Stomach smooth muscle (tissue), 2 donors: ENCODE results near the gene CA5A.

Experiments
- H3K27ac ChIP-seq: one replicate; pipeline ENCODE4 v1.7.0; 2013; ENCODE audit warnings: mild to moderate bottlenecking, low read length, inconsistent platforms
- H3K27me3 ChIP-seq, 2 donors: one replicate each; pipeline ENCODE4 v1.7.0; 2013; ENCODE audit warnings: low read length in 2 of 2; ENCODE audit not compliant: insufficient read depth in 2 of 2, control insufficient read depth in 1 of 2
- H3K36me3 ChIP-seq, 2 donors: one replicate each; pipeline ENCODE4 v1.7.0; 2013; ENCODE audit warnings: low read length in 2 of 2; ENCODE audit not compliant: control insufficient read depth in 2 of 2, insufficient read depth in 2 of 2
- H3K4me1 ChIP-seq: one replicate; pipeline ENCODE4 v1.7.0; 2013; ENCODE audit warnings: low read length; ENCODE audit not compliant: control insufficient read depth, insufficient read depth
- H3K4me3 ChIP-seq, 2 donors: one replicate each; pipeline ENCODE4 v1.7.0; 2013; ENCODE audit warnings: low read length in 2 of 2
- H3K9ac ChIP-seq, 2 donors: one replicate each; pipeline ENCODE4 v1.7.0; 2013; ENCODE audit warnings: low read length in 2 of 2, mild to moderate bottlenecking in 1 of 2
- H3K9me3 ChIP-seq, 2 donors: one replicate each; pipeline ENCODE4 v1.7.0; 2013; ENCODE audit warnings: low read length in 2 of 2; ENCODE audit not compliant: control insufficient read depth in 2 of 2
- donor health status: healthy.
- donor health status: Pancreatic carcinoma.

CA5A gene

DNA sequence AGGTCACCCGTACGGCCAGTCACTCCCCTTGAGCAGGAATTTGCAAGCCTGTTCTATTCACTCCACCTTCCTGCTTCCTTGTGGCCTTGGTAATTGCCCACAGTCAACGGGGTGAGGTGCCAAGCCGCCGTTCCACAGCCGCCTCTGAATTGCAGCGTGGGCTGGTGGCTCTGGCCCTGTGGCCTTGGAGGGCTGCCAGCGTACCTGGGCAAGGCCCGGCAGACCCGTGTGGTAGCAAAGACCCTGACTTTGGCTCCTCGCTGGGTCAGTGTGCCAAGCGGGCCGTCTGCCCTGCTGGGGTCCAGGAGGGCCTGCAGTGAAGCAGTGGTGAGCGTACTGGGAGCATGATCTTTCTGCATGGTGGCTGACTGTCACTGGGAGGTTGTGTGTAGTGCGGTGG is 18.5 kb upstream of the CA5A start:
- no peaks in the 10 kb centered on the region for H3K27me3 ChIP-seq
- H3K9ac ChIP-seq, result no peak overlapping the region
- no peak overlapping the region for H3K27ac ChIP-seq
- peaks cover 0 to 11% of the 10 kb centered on the region in 2 donors for H3K36me3 ChIP-seq
- H3K4me3 ChIP-seq, result no peak overlapping the region
- peaks cover 42% of the 10 kb centered on the region for H3K4me1 ChIP-seq
- H3K9me3 ChIP-seq, result no peaks in the 10 kb centered on the region

DNA sequence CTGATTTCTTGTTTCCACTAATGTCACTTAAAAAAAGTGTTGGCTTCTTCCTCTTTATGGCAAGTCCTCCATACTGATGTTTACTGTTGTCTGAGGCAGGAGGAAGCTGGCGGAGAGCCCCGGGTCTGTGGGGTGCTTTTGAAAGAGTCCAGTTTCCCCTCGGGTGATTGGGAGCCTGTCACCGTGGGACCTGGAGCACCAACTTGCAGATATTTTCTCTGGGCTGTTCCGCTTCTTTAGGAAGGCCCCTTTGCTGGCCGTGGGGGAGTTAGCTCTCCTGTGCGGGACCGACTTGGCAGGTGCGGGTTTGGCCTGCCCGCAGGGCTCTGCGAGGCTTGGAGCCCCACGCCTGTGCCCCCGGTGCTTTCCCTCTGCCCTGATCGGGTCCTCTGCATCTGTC is 18.0 kb upstream of the CA5A start:
- Histone ChIP-seq H3K4me3 (no peak overlapping the region), H3K27ac (no peak overlapping the region), H3K4me1 (peaks cover 42% of the 10 kb centered on the region), H3K36me3 (peaks cover 0 to 11% of the 10 kb centered on the region in 2 donors), H3K9me3 (no peaks in the 10 kb centered on the region), H3K27me3 (no peaks in the 10 kb centered on the region), H3K9ac (no peak overlapping the region)

GRCh38 chr16:87953308-87954215 is 17.2 kb upstream of the CA5A start:
- H3K36me3 ChIP-seq, result peaks cover 0 to 11% of the 10 kb centered on the region in 2 donors
- H3K9me3 ChIP-seq, result no peaks in the 10 kb centered on the region
- H3K9ac ChIP-seq, result peak overlapping the region in 1 of 2 donors; percentile 55
- no peak overlapping the region for H3K4me3 ChIP-seq
- peak overlapping the region; percentile 46 for H3K27ac ChIP-seq
- H3K4me1 ChIP-seq, result peaks cover 42% of the 10 kb centered on the region
- no peaks in the 10 kb centered on the region for H3K27me3 ChIP-seq

- H3K4me3 ChIP-seq, result peak overlapping the region in 1 of 2 donors; percentile 92
- H3K9me3 ChIP-seq, result no peaks in the 10 kb centered on the region
- H3K27me3 ChIP-seq, result no peaks in the 10 kb centered on the region
- H3K9ac ChIP-seq, result peak overlapping the region in 1 of 2 donors; percentile 97
- peaks cover 0 to 11% of the 10 kb centered on the region in 2 donors for H3K36me3 ChIP-seq
- H3K27ac ChIP-seq, result no peak overlapping the region
- H3K4me1 ChIP-seq, result peaks cover 42% of the 10 kb centered on the region
These were observed 16.4 kb upstream of the CA5A start for GRCh38 chr16:87952751-87953150.

GRCh38 chr16:87951552-87952538 is 15.5 kb upstream of the CA5A start:
- peak overlapping the region; percentile 78 to 92 for H3K4me3 ChIP-seq
- peak overlapping the region; percentile 97 to 99 for H3K9ac ChIP-seq
- H3K9me3 ChIP-seq, result no peaks in the 10 kb centered on the region
- H3K27me3 ChIP-seq, result no peaks in the 10 kb centered on the region
- H3K36me3 ChIP-seq, result peaks cover 0 to 8% of the 10 kb centered on the region in 2 donors
- H3K4me1 ChIP-seq, result peaks cover 38% of the 10 kb centered on the region
- peak overlapping the region; percentile 91 for H3K27ac ChIP-seq

DNA sequence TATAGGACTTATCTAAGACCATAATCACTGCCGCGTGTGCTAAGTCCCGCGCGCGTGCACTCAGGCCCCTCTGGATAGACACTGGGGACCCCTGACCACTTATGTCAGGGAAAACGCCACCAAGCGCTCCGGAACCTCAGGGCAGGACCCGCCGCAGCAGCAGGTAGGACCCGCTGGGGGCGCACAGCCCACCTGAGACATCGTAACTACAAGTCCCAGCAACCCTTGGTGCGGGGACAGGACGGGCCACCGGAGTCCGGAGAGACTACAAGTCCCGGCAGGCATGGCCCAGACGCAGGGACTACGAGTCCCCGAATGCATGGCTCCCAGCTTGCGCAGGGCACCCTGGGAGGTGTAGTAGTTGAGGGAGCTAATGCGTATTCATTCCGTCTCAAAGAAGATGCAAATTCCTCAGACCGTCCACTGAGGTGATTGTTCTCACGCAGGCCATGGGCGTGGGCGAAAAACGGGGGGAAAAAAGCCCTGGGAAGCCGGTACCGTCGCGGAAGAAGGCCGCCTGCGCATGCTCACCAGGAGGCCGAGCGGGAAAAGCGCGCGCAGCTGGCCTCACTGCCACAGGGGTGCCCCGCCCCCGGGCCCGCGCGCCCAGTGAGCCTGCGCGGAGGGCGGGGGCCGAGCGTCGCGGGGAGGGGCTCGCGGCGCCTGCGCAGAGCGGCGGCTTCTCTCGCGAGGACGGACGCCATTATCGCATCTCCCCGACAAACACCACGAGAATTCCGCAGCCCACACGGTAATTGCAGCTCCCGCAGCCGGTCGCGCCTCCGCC is 14.6 kb upstream of the CA5A start, which contains the start of gene BANP:
Gene BANP (plus strand): TSS at position 670 of the 787 bp plus-strand sequence. CDS start 23,682 bp downstream, outside the sequence.
- H3K9ac ChIP-seq, result peak within 1 kb of the TSS; percentile 97 to 99
- H3K27ac ChIP-seq, result peak within 1 kb of the TSS; percentile 91
- peak within 1 kb of the TSS; percentile 89 to 92 for H3K4me3 ChIP-seq
- peaks cover 32% of the 10 kb centered on the region for H3K4me1 ChIP-seq
- H3K27me3 ChIP-seq, result no peaks in the 10 kb centered on the region
- peaks cover 0 to 8% of the 10 kb centered on the region in 2 donors for H3K36me3 ChIP-seq
- no peaks in the 10 kb centered on the region for H3K9me3 ChIP-seq

- Histone ChIP-seq H3K9me3 (no peaks in the 10 kb centered on the region), H3K4me1 (peaks cover 27% of the 10 kb centered on the region), H3K27me3 (no peaks in the 10 kb centered on the region), H3K9ac (no peak overlapping the region), H3K4me3 (no peak overlapping the region), H3K27ac (no peak overlapping the region), H3K36me3 (peaks cover 0 to 5% of the 10 kb centered on the region in 2 donors)
These were observed 12.9 kb upstream of the CA5A start for GRCh38 chr16:87949071-87949744.

DNA sequence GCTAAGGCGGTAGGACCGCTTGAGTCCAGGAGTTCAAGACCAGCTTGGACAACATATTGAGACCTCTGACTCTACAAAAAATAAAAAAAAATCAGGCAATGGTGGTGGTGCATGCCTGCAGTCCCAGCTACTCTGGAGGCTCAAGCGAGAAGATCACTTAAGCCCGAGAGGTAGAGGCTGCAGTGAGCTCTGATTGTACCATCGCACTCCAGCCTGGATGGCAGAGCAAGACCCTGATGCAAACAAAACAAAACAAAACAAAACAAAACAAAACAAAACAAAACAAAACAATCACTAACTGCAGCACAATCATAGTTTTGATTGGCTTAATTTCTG is 12.4 kb upstream of the CA5A start:
- Histone ChIP-seq H3K27ac (no peak overlapping the region), H3K4me1 (peaks cover 24% of the 10 kb centered on the region), H3K36me3 (peaks cover 0 to 4% of the 10 kb centered on the region in 2 donors), H3K9me3 (no peaks in the 10 kb centered on the region), H3K4me3 (no peak overlapping the region), H3K9ac (no peak overlapping the region), H3K27me3 (no peaks in the 10 kb centered on the region)

GRCh38 chr16:87948119-87948545 is 11.8 kb upstream of the CA5A start:
- Histone ChIP-seq H3K27ac (no peak overlapping the region), H3K9ac (no peak overlapping the region)

More at GRCh38 chr16:87948119-87948545, 11.8 kb upstream of the CA5A start:
- H3K4me1 ChIP-seq, result peaks cover 22% of the 10 kb centered on the region
- H3K36me3 ChIP-seq, result no peaks in the 10 kb centered on the region
- no peaks in the 10 kb centered on the region for H3K9me3 ChIP-seq
- no peak overlapping the region for H3K4me3 ChIP-seq
- no peaks in the 10 kb centered on the region for H3K27me3 ChIP-seq
